Hindlimb muscle (tissue), 1 donor: Measurements from ENCODE around the gene KLHL7. TPM values are rescaled to one million over a fixed set of nuclear protein-coding genes. Genes with fewer than 3 reads are reported as not detected.

ENCODE experiments used
- DNase-seq: peaks from one replicate; pipeline ENCODE4 v3.0.0-alpha.2; 2013
- polyA plus RNA-seq: library from polyadenylated mRNA; unstranded; fragments of 120-200 nt; gene quantifications from one replicate; pipeline ENCODE4 v1.2.1, GENCODE V29; 2013; ENCODE audit not compliant: insufficient read length

KLHL7 gene
- 23.6 TPM for polyA plus RNA-seq

- DNase-seq: peak; percentile 97
These were observed at the start of gene KLHL7 for GRCh38 chr7:23105644-23106056. TSS of gene KLHL7 (plus strand) at chr7:23105785. CDS start at chr7:23106027, 242 bp downstream.

GRCh38 chr7:23058408-23059096 lies 47.0 kb upstream of the KLHL7 start:
- no peak for DNase-seq

- no peak for DNase-seq
These were observed 44.3 kb upstream of the KLHL7 start for GRCh38 chr7:23061327-23061726.

GRCh38 chr7:23062452-23062851 lies 43.1 kb upstream of the KLHL7 start:
- DNase-seq: no peak

GRCh38 chr7:23065974-23066373 lies 39.6 kb upstream of the KLHL7 start:
- no peak for DNase-seq

GRCh38 chr7:23067271-23067670 lies 38.3 kb upstream of the KLHL7 start:
- no peak for DNase-seq

GRCh38 chr7:23072048-23072447 lies 33.5 kb upstream of the KLHL7 start:
- no peak for DNase-seq

GRCh38 chr7:23072922-23073321 lies 32.7 kb upstream of the KLHL7 start:
- DNase-seq: no peak

GRCh38 chr7:23074443-23075261 lies 30.9 kb upstream of the KLHL7 start:
- DNase-seq: no peak

GRCh38 chr7:23075571-23075970 lies 30.0 kb upstream of the KLHL7 start:
- no peak for DNase-seq

GRCh38 chr7:23076772-23077171 lies 28.8 kb upstream of the KLHL7 start:
- no peak for DNase-seq

GRCh38 chr7:23093111-23093510 lies 12.5 kb upstream of the KLHL7 start:
- DNase-seq: no peak

- DNase-seq: no peak
These were observed 12.0 kb upstream of the KLHL7 start for GRCh38 chr7:23093546-23093945.

GRCh38 chr7:23096518-23097290 lies 8.9 kb upstream of the KLHL7 start:
- no peak for DNase-seq

GRCh38 chr7:23098029-23098428 lies 7.6 kb upstream of the KLHL7 start:
- DNase-seq: no peak

GRCh38 chr7:23098460-23098859 lies 7.1 kb upstream of the KLHL7 start:
- no peak for DNase-seq

- no peak for DNase-seq
These were observed 4.9 kb upstream of the KLHL7 start for GRCh38 chr7:23100697-23101096.

GRCh38 chr7:23105086-23105643 lies 420 bp upstream of the KLHL7 start:
- DNase-seq: no peak

GRCh38 chr7:23106057-23106822 lies 655 bp downstream of the KLHL7 start:
- DNase-seq: peak; percentile 61

- no peak for DNase-seq
These were observed 1.5 kb downstream of the KLHL7 start for GRCh38 chr7:23106823-23107663.

- no peak for DNase-seq
These were observed 2.2 kb downstream of the KLHL7 start for GRCh38 chr7:23107781-23108180.
